Stimulated activated CD8-positive, alpha-beta memory T cell treated with anti-CD3 and anti-CD28 coated beads, Interleukin-4, amount 100 ng/mL, for 1 hour (primary cell): ENCODE results near the gene SAMD8.
A peak's percentile ranks its signal among the peaks of the same experiment; 100 is the strongest.

Experiments used
- DNase-seq, 2 donors: peaks; one replicate each; pipeline ENCODE4 v3.0.0-alpha.2; 2020; ENCODE audit warnings: low read depth in 2 of 2, low spot score in 1 of 2

SAMD8 gene

GRCh38 chr10:75111365-75111906, at the start of gene SAMD8:
TSS of gene SAMD8 (plus strand) at chr10:75111656. CDS start at chr10:75150529, 38,873 bp downstream.
- DNase-seq: peak; percentile 82 to 88

- DNase-seq: no peak
Observed at GRCh38 chr10:75061709-75062505, 49.5 kb upstream of the SAMD8 start.

- DNase-seq: no peak
Observed at GRCh38 chr10:75062506-75063299, 48.8 kb upstream of the SAMD8 start.

- no peak for DNase-seq
Observed at GRCh38 chr10:75063461-75064230, 47.8 kb upstream of the SAMD8 start.

GRCh38 chr10:75065076-75065475, 46.4 kb upstream of the SAMD8 start:
- DNase-seq: no peak

- no peak for DNase-seq
Observed at GRCh38 chr10:75066271-75066670, 45.2 kb upstream of the SAMD8 start.

GRCh38 chr10:75067272-75067671, 44.2 kb upstream of the SAMD8 start:
- no peak for DNase-seq

- no peak for DNase-seq
Observed at GRCh38 chr10:75068523-75068922, 42.9 kb upstream of the SAMD8 start.

- DNase-seq: no peak
Observed at GRCh38 chr10:75070476-75070875, 41.0 kb upstream of the SAMD8 start.

GRCh38 chr10:75070961-75071428, 40.5 kb upstream of the SAMD8 start:
- DNase-seq: no peak

- no peak for DNase-seq
Observed at GRCh38 chr10:75071756-75072155, 39.7 kb upstream of the SAMD8 start.

- no peak for DNase-seq
Observed at GRCh38 chr10:75072727-75073126, 38.7 kb upstream of the SAMD8 start.

- DNase-seq: no peak
Observed at GRCh38 chr10:75073442-75073841, 38.0 kb upstream of the SAMD8 start.

GRCh38 chr10:75074711-75075445, 36.6 kb upstream of the SAMD8 start:
- no peak for DNase-seq

- DNase-seq: no peak
Observed at GRCh38 chr10:75076348-75076747, 35.1 kb upstream of the SAMD8 start.

- no peak for DNase-seq
Observed at GRCh38 chr10:75079436-75080083, 31.9 kb upstream of the SAMD8 start.

GRCh38 chr10:75080554-75080953, 30.9 kb upstream of the SAMD8 start:
- no peak for DNase-seq

- DNase-seq: no peak
Observed at GRCh38 chr10:75081379-75081778, 30.1 kb upstream of the SAMD8 start.

GRCh38 chr10:75083972-75084833, 27.3 kb upstream of the SAMD8 start:
- DNase-seq: no peak
